ENCODE measurements around the gene GAA.

Gene GAA

GRCh38 chr17:80101011-80101945, at the start of gene GAA:
Gene GAA, plus strand, starts transcription at chr17:80101581. Its CDS starts 3,006 bp downstream, at chr17:80104587.
- DNase-seq: peak; percentile 84

- no peak for DNase-seq
Measured at GRCh38 chr17:80051681-80052080, 49.7 kb upstream of the GAA start.

- no peak for DNase-seq
Measured at GRCh38 chr17:80053102-80053501, 48.3 kb upstream of the GAA start.

GRCh38 chr17:80055597-80055996, 45.8 kb upstream of the GAA start:
- no peak for DNase-seq

- no peak for DNase-seq
Measured at GRCh38 chr17:80058311-80058955, 42.9 kb upstream of the GAA start.

GRCh38 chr17:80060644-80061043, 40.7 kb upstream of the GAA start:
- DNase-seq: no peak

- DNase-seq: no peak
Measured at GRCh38 chr17:80061421-80061820, 40.0 kb upstream of the GAA start.

GRCh38 chr17:80063830-80064585, 37.4 kb upstream of the GAA start:
- DNase-seq: peak; percentile 66

- no peak for DNase-seq
Measured at GRCh38 chr17:80064696-80065095, 36.7 kb upstream of the GAA start.

GRCh38 chr17:80065478-80066170, 35.8 kb upstream of the GAA start:
- no peak for DNase-seq

- DNase-seq: no peak
Measured at GRCh38 chr17:80067393-80067986, 33.9 kb upstream of the GAA start.

- no peak for DNase-seq
Measured at GRCh38 chr17:80068301-80069222, 32.8 kb upstream of the GAA start.

- no peak for DNase-seq
Measured at GRCh38 chr17:80070375-80071115, 30.8 kb upstream of the GAA start.

GRCh38 chr17:80071116-80071841, 30.1 kb upstream of the GAA start:
- no peak for DNase-seq

GRCh38 chr17:80072410-80072809, 29.0 kb upstream of the GAA start:
- DNase-seq: no peak

- no peak for DNase-seq
Measured at GRCh38 chr17:80080081-80080480, 21.3 kb upstream of the GAA start.

GRCh38 chr17:80081596-80081995, 19.8 kb upstream of the GAA start:
- DNase-seq: no peak

GRCh38 chr17:80082403-80083135, 18.8 kb upstream of the GAA start:
- peak; percentile 81 for DNase-seq

GRCh38 chr17:80083136-80083661, 18.2 kb upstream of the GAA start:
- DNase-seq: no peak
